Sciatic nerve (tissue), 2 donors: ENCODE measurements around the gene KLK2. TPM values are rescaled to one million over a fixed set of nuclear protein-coding genes. Genes with fewer than 3 reads are reported as not detected.

Experiments
- ATAC-seq: fragments of 200-7000 bp; cut with Tn5 transposase; one replicate; pipeline ENCODE4 v1.9.1; 2020; ENCODE audit warnings: mild to moderate bottlenecking, moderate library complexity
- DNase-seq: peaks from one replicate; pipeline ENCODE4 v3.0.0-alpha.2; 2020; ENCODE audit warnings: low spot score
- intact Hi-C: fragments of 100-400 bp; cut with DNase I; formaldehyde crosslinking; loops from one replicate; pipeline ENCODE4 v1.14.2; 2022
- total RNA-seq: library from RNA; stranded (reverse); fragmentation: NEBNext Ultra II Directional; extraction: Animal tissue kit (Norgen Biotek cat#: 25700); gene quantifications from one replicate; pipeline ENCODE4 v1.2.1, GENCODE V29; 2021
- donor health status: DM: no; HTN: no; CAD: no.
- donor health status: DM: no; HTN: no; CAD: no.

Gene KLK2
- total RNA-seq, 1 donor from 2014 or later = not detected

- intact Hi-C loops = no loop called here
- ATAC-seq = no peak
- DNase-seq = no peak
Observed at GRCh38 chr19:50912102-50912599, 38.9 kb downstream of the KLK2 start.

- peak; percentile 44 for ATAC-seq
- DNase-seq = no peak
- intact Hi-C loops = no loop called here
Observed at GRCh38 chr19:50912727-50913716, 39.8 kb downstream of the KLK2 start.

- DNase-seq (no peak), ATAC-seq (no peak)
- intact Hi-C loops = no loop called here
Observed at GRCh38 chr19:50916069-50916468, 42.8 kb downstream of the KLK2 start.

- peak; percentile 94 for ATAC-seq
- peak; percentile 72 for DNase-seq
- intact Hi-C loops = no loop called here
Observed at GRCh38 chr19:50921426-50922316, 48.4 kb downstream of the KLK2 start.

- ATAC-seq (peak; percentile 94), DNase-seq (peak; percentile 81)
- intact Hi-C loops = no loop called here
Observed at GRCh38 chr19:50922317-50922853, 49.1 kb downstream of the KLK2 start.

GRCh38 chr19:50924586-50924985 is 51.3 kb downstream of the KLK2 start:
- DNase-seq = no peak
- intact Hi-C loops = no loop called here
- ATAC-seq = no peak

GRCh38 chr19:50925734-50926133 is 52.5 kb downstream of the KLK2 start:
- ATAC-seq = no peak
- intact Hi-C loops = no loop called here
- no peak for DNase-seq

GRCh38 chr19:50926144-50926543 is 52.9 kb downstream of the KLK2 start:
- no peak for DNase-seq
- ATAC-seq = no peak
- intact Hi-C loops = no loop called here

GRCh38 chr19:50928831-50929230 is 55.6 kb downstream of the KLK2 start:
- no peak for ATAC-seq
- no peak for DNase-seq
- intact Hi-C loops = no loop called here

Other genes with a start within 250 kb of the KLK2 start
- not detected for gene SYT3, start 233.6 kb upstream of the KLK2 start, total RNA-seq
- gene C19orf81, start 224.0 kb upstream of the KLK2 start, total RNA-seq = not detected
- 1.4 TPM for gene SHANK1, start 153.6 kb upstream of the KLK2 start, total RNA-seq
- gene CLEC11A, start 150.1 kb upstream of the KLK2 start, total RNA-seq = 16.6 TPM
- gene GPR32, start 103.0 kb upstream of the KLK2 start, total RNA-seq = not detected
- not detected for gene ACP4, start 83.0 kb upstream of the KLK2 start, total RNA-seq
- gene KLK1, start 49.7 kb upstream of the KLK2 start, total RNA-seq = 2.1 TPM
- gene KLK15, start 39.9 kb upstream of the KLK2 start, total RNA-seq = not detected
- not detected for gene KLK3, start 18.5 kb upstream of the KLK2 start, total RNA-seq
- gene KLK4, start 38.0 kb downstream of the KLK2 start, total RNA-seq = 1.1 TPM
- not detected for gene KLK5, start 79.6 kb downstream of the KLK2 start, total RNA-seq
- gene KLK6, start 96.2 kb downstream of the KLK2 start, total RNA-seq = 8.8 TPM
- gene KLK7, start 110.5 kb downstream of the KLK2 start, total RNA-seq = 5.5 TPM
- 1.8 TPM for gene KLK8, start 128.2 kb downstream of the KLK2 start, total RNA-seq
- 3.0 TPM for gene KLK10, start 146.3 kb downstream of the KLK2 start, total RNA-seq
- 1.1 TPM for gene KLK11, start 153.2 kb downstream of the KLK2 start, total RNA-seq
- gene KLK12, start 161.6 kb downstream of the KLK2 start, total RNA-seq = not detected
- gene KLK13, start 191.7 kb downstream of the KLK2 start, total RNA-seq = 0.58 TPM
- gene KLK14, start 209.4 kb downstream of the KLK2 start, total RNA-seq = 2.8 TPM
- 6.1 TPM for gene CTU1, start 235.0 kb downstream of the KLK2 start, total RNA-seq